HG02623 (cell line): ENCODE measurements around the gene USP35.
"Not testable (repeated sequence)": the region's sequence is repeated elsewhere in the genome, so short reads cannot be mapped to it uniquely, and the experiment has no call there.

Source experiments
- ATAC-seq: cut with Tn5 transposase; IDR thresholded peaks from one replicate; pipeline ENCODE4 v1.9.1; 2021; ENCODE audit warnings: moderate library complexity; ENCODE audit not compliant: unreplicated experiment

Gene USP35

DNA sequence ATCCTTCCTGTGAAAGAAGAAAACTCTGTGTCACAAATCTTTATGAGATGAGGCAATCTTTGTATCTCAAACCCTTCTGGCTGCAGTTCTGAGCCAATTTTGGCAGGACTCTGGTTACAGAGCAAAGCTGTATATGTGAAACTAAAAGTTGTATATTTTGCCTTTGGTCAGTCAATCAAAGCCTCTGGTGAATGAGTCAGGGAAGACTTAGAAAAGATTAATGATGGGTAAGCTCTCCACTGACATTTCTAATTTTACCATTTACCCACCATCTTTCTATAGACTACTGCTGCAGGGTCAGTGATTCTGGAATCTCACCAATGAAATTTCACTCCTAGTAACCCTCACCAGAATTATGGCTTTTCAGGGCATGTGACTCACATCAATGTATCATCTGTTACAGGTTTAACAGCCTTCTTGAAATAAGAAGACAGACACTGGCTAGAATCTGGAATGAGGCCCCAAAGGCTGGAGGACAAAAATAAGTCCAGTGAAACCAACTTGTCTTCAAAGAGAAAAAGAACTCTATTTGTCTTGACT, 43.3 kb downstream of the USP35 start:
- no peak for ATAC-seq

DNA sequence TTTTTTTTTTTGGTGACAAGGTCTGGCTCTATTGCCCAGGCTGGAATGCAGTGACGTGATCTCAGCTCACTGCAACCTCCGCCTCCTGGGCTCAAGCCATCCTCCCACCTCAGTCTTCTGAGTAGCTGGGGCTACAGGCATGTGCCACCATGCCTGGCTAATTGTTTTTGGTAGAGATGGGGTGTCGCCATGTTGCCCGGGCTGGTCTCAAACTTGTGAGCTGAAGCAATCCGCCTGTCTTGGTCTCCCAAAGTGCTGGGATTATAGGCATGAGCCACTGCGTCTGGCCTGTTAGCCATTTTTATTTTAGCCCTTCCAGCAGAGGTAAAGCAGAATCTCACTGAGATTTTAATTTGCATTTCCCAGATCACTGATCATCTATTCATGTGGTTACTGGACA, 44.3 kb downstream of the USP35 start:
- ATAC-seq = not testable (repeated sequence)

DNA sequence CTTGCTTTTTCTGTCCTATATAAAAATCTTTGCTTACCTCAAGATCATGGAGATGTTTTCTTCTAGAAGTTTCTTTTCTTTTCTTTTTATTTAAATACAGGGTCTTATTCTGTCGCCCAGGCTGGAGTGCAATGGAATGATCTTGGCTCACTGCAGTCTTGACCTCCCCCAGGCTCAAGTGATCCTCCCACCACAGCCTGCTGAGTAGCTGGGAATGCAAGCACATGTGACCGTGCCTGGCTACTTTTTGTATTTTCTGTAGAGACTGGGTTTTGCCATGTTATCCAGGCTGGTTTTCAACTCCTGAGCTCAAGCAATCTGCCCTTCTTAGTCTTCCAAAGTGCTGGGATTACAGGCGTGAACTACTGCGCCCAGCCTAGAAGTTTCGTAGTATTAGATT, 45.3 kb downstream of the USP35 start:
- ATAC-seq = no peak

DNA sequence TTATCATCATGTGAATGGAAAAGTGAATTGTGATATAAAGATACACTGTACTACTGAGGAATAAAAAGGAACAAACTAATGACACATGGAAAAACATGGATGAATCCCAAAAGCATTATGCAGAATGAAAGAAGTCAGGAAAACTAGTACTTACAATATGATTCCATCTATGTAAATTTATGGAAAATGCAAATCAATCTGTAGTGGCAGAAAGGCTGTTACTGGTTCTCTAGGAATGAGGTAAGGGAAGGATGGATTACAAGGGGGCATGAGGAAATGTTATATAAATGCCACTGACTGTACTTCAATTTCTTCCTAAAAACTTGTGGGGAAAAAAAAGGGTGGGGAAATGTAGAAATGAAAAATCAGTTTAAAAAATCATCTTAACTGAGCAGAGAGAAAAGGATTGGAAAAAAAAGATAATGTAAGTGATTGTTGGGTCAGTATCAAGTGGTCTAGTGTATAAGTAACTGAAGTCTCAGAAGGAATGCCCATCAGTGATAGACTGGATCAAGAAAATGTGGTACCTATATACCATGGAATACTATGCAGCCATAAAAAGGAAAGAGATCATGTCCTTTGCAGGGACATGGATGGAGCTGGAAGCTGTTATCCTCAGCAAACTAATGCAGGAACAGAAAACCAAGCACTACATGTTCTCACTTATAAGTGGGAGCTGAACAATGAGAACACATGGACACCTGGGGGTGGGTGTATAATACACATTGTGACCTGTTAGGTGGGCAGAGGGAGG, 48.8 kb downstream of the USP35 start:
- ATAC-seq = no peak

DNA sequence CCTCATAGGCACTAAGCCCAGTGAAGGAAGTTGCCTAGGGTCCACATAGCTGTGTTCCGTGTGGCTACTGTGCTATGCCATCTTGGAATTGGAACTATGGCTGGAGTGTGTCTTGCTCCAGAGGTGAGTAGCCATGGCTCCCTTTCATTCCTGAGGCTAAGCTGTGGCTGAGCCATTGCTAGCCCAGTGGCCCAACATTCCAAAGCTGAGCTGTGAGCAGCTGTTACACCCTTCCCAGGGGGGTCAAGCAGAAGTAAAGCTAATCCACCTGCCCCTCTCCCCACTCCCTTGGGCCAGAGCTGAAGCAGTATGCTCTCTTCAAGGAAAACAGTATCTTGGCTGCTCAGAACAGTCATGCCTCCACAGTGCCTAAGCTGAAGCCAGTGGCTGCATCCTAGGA, 51.1 kb downstream of the USP35 start:
- ATAC-seq = no peak

DNA sequence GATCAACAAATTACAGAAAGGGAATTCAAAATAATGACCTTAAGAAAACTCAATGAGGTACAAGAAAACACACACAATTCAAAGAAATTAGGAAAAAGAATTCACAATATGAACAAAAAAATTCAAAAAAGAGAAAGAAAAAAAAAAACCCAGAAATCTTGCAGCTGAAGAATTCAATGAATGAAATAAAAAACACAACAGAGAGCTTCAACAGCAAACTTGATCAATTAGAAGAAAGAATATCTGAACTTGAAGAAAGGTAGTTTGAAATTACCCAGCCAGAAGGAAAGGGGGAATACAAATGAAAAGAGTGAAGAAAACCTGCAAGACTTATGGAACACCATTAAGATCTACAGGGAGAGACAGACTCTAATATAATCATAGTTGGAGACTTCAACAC, 52.8 kb downstream of the USP35 start:
- no peak for ATAC-seq

DNA sequence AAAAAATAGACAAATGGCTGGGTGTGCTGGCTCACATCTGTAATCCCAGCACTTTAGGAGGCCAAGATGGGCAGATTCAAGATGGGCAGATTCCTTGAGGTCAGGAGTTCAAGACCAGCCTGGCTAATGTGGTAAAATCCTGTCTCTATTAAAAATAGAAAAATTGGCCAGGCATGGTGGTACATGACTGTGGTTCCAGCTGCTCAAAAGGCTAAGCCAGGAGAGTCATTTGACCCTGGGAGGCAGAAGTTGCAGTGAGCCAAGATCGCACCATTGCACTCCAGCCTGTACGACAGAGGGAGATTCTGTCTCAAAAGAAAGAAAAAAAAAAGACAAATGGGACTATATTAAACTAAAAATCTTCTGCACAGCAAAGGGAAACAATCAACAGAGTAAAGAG, 55.4 kb downstream of the USP35 start:
- ATAC-seq = no peak

DNA sequence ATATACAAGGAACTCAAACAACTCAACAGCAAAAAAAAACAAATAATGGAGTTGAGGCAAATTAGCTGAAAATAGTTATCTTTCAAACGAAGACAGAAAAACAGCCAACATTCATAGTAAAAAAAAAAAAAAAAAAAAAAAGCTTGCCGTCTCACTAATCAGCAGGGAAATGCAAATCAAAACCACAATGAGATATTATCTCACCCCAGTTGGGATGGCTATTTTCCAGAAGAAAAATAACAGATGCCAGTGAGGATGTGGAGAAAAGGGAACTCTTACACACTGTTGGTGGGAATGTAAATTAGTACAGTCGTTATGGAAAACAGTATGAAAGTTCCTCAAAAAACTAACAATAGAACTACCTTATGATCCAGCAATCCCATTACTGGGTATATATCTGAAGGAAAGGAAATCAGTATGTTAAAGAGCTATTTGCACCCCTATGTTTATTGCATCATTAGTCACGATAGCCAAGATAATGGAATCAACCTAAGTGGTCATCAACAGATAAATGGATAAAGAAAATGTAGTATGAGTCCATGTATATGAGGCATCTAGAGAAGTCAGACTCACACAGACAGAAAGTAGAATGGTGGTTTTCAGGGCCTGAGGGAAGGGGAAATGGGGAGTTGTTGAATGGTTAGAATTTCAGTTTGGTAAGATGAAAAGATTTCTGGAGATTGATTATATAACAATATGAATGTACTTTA, 56.0 kb downstream of the USP35 start:
- ATAC-seq = no peak

DNA sequence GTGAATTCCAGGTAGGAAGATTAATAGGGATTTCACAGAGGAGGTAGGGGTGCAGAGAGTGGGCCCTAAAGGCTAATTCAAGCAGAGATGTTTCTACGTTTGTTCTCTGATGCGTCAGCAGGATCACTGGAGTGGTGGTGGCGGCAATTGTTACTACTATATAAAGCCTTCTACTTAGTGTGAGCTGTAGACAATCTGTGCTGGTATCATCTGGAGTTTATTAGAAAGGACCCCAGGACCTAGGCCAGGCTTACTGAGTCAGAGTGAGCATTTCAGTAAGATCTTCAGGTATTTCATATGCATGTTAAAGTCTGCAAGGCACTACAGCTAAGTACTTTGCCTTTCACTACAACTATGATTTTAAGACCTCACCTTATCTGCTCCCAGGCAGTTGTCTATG, 59.5 kb downstream of the USP35 start:
- no peak for ATAC-seq

DNA sequence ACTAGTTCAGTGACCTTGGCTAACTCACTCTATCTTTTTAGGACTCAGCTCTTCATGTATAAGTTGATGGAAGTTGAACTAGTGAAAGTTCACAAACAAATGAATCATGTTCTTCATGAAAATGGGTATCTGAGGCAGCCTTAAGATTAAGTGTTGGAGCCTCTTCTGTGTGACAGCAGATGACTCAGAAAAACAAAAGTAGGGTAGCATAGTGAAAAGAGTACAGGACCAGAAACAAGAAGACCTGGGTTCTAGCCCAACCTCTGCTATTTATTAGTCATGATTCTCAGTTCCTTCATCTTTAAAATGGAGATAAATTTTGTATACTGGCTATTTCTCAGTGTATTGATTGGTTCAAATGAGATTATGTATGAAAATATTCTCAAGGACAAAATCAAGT, 60.2 kb downstream of the USP35 start:
- no peak for ATAC-seq

DNA sequence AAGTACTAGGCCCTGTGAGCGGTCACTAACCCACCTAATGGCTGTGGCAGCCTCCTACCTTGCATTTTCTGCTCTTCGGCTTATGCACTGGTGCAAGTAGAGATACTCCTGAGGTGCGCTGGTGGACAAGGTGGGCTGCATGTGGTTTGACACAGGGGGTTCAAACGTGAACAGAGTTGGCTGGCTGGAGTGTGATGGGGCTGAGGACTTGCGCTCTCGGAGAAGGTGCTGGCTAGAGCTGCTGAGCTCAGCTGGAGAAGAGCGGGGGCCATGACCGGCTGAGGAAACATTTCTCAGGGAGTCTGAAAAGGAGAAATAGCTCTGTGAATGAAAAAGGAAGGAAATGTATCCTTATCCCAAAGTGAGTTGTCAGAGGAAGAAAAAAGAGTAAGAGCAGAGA, 61.4 kb downstream of the USP35 start:
- ATAC-seq = no peak

DNA sequence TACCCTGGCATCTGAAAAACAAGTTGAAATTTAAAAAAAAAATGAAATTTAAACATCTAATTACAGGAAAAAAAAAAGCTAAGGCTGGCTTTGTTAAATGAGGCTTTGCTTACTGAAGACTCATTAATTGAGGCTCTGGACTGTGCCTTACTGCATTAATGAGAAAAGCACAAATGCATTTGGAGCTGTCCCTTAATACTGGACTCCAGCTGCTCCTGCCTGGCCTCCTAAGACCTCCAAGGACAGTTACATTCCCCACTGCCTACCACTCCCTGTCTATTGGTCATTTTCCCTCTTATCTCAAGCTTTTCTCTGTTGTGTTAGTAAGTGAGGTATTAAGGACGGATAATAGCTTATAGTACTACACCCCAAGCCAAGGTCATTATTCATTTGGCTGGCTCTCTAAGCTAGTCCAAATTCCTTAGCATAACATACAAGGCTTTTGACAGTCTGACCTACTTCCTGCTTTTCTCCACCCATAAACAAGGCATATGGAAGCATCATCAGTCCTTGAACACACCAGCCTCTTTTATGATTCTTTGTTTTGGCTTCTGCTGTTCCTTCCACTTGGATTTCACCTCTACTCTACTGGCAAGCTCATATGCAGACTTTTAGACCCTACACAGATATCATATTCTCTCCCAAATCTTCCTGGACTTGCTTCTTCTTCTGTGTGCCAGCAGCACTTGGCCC, 62.5 kb downstream of the USP35 start:
- no peak for ATAC-seq

DNA sequence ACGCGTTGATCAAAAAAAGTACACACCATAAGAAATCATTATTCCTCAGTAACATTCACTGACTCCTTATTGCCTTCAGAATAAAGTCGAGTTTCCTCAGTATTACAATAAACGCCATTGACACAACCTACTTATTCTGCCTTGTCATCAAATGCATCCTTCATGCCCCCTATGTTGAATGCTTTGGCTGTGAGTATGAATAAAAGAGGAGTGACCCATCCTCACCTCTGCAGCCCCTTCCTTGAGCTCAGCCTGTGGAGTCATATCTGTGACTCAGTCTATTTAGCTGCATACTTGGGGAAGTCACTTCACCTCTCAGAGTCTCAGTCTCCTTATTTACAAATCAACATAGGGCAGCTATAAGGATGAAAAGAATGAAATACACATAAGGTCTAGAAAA, 65.1 kb downstream of the USP35 start:
- ATAC-seq = no peak

DNA sequence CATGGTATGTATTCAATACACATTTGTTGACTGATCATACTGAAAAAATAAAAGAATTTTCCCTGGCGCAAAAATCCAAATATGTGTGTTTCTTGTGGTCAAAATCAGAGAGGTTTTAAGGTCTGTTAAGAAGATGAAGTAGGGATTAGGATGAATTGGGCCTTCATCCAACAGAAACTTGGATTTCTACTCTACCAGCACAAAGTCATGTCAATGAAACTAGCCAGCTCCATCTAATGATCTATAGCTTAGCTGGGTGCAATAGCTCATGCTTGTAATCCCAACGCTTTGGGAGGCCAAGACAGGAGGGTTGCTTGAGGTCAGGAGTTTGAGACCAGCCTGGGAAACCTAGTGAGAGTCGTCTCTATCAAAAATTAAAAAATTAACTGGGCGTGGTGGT, 65.5 kb downstream of the USP35 start:
- no peak for ATAC-seq

DNA sequence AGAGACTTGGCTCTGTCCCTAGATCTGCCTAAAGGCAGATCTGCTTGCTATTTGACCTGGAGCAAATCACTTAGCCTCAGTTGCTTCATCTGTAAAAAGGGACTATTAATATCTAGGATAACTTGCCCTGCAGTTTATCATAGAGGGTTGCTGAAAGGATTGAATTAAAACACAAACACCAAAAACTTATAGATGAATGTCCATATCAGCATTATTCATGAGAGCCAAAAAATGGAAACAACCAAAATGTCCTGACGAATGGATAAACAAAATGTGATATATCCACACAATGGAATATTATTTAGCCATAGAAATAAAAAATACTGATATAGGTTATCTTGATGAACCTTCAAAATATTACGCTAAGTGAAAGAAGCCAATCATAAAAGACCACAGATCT, 67.2 kb downstream of the USP35 start:
- ATAC-seq = no peak

DNA sequence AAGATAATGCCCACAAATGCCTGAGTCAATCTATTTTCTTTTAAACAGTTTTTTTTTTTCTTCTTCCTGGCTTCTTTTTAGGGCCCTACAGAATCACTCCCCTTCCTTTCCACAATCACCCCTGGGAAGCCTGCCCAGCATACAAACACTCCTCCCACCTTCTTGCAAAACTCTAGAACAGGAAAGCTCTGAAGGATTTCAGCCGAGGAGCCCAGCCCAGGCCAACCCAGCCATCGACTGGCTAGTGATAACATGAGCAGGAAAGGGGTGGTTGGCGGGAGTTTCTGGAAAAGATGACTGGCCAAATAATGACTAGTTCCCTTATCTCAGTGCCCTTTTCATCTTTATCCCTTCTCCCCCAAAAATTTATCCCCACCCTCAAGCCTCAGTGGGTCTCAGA, 68.2 kb downstream of the USP35 start:
- no peak for ATAC-seq

DNA sequence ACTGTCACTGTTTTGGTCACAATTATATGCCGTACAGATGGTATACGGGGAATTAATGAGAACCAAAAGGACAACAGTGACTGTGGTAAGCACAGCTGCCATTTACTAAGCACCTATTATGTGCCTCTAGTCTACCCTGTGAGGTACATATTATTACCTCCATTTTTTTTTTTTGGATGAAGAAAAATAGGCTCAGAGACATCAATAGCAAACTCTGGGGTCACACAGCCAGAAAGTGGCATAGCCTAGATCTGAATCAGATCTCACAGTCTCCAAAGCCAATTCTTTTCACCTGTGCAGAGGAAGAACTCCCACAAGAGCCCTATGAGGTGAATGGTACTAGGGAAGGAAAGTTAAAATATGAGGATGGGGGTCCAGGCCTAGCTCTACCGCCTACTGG, 68.9 kb downstream of the USP35 start:
- no peak for ATAC-seq

DNA sequence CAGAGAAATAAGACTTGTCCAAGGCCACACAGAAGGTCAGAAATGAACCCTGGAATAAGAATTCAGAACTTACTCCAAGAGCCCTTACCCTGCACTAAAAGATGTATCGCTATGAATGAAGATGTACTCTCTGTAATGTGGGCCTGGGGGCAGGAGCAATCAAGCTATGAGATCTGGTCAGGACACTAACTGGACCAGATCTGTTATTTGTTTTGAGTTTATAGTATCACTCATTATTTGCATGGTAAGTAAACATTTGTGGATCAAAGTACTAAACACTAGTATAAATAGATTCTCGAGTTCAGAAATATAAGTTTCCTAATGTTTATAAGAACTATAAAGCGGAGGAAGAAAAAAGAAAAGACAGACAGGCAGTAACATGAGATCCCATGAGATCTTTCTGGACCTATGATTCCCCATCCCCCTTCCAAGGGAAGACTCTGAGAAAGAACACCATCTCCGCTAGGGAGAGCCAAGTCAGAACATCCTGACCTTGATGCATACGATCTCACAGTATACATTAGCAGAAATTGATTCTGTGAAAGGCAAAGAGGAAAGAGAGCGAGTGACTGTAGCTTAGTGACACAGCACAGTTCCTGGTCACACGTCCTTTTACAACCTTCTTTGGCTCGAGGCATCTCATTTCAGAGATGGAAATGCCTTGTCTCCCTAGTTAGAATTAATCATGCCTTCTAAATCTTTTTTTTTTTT, 71.2 kb downstream of the USP35 start:
- ATAC-seq = no peak

DNA sequence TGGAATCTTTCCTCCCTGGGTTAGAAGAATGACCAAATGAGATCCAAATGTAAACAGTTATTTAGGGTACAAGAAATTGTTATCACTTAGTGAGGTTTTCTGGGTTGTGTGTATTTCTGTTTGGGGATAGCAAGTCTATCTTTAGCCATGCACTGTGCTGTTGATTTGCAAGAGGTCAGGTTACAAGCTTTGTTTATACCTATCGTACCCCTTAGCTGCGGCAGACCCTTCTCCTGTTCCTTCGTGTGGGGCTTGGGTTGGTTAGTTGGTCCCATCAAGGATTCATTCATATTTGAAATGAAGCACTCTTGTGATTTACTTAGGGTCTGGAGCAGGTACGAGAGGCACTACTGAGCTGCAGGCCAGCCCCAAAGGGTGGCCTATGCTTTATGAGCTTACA, 72.6 kb downstream of the USP35 start:
- no peak for ATAC-seq

DNA sequence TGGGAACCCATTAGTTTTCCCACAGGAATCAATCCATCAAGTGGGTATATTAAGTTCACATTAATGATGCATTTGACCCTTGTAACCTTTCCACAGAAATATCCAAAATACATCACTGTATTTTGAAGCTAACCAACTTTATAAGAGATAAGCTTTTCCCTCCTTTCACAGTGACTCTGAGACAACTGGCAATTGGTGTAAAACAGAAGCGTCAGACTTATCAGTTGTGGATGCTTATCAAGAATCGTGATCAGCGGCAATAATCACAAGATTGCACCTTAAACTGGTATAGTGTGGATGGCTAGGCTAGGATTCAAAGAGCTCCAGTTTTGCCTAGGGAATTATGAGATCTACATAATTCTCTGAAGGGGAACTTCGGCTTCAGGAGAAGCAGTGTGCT, 73.1 kb downstream of the USP35 start:
- no peak for ATAC-seq

DNA sequence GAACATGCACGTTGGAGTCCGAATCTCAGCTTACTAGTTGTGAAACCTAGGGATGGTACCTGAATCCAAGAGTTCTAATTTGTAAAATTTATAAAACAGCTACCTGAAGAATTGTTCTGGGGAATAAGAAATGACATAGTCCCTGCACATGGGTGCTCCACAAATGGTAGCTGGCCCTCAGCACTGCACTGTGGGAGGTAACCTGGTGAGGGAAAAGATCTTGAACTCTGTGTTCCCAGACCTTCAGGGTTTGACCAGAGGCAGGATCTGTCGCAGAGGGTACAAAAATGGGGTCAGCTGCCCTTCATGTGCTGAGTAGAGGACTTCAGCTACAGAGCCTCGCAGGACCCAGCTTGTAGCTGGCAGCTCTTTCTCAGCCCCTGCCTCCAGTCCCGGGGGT, 73.5 kb downstream of the USP35 start:
- ATAC-seq = no peak
